HepG2 (cell line): ENCODE measurements around the gene LRP1B. TPM values are rescaled to one million over a fixed set of nuclear protein-coding genes. Genes with fewer than 3 reads are reported as not detected.

Source experiments
- ATAC-seq: fragments of 200-7000 bp; cut with Tn5 transposase; 3 replicates; pipeline ENCODE4 v1.9.1; 2020; ENCODE audit warnings: mild to moderate bottlenecking, moderate library complexity
- BruUV-seq: library from RNA; stranded (reverse); fragments of 400-500 nt; replicated peaks from 2 replicates; lab custom pipeline; 2021; lab: Mats Ljungman, UMichigan
- CTCF ChIA-PET: fragments of 300-600 bp; formaldehyde crosslinking; extraction: SDS; loops from one replicate; lab custom pipeline; 2021; ENCODE audit warnings: low total read pairs, inconsistent platforms, low intra/inter-chr PET ratio; lab: Yijun Ruan, JAX
- POLR2A ChIA-PET: fragments of 350-600 bp; sonication (Branson Sonifier 250); formaldehyde crosslinking; loops from one replicate; lab custom pipeline; 2020; ENCODE audit warnings: antibody characterized with exemption, inconsistent platforms; lab: Yijun Ruan, JAX
- DNase-seq: peaks from one replicate; pipeline ENCODE4 v3.0.0-alpha.2; 2015; ENCODE audit warnings: low spot score
- FAIRE-seq: peaks from 3 replicates; lab custom pipeline; 2011; peaks lifted over from hg19 to GRCh38; lab: Jason Lieb, UNC
- H2AFZ ChIP-seq: one replicate; pipeline ENCODE4 v1.6.1; 2011; ENCODE audit warnings: low read length, inconsistent platforms
- H3K27ac ChIP-seq: fragments of 300-600 bp; 3 replicates; pipeline ENCODE4 v1.8.0; 2011; ENCODE audit warnings: mixed run types, mild to moderate bottlenecking, mixed read lengths, low read length, inconsistent platforms; ENCODE audit not compliant: insufficient read depth; ENCODE audit errors: extremely low read length
- H3K27me3 ChIP-seq, 2 experiments: fragments of 200-600 bp in 1 of 2; 2 replicates in 1 of 2; 3 replicates in 1 of 2; pipeline versions ENCODE4 v1.6.0 to v1.8.0; 2011; ENCODE audit warnings: low read length in 2 of 2, mild to moderate bottlenecking in 2 of 2, moderate library complexity in 2 of 2, inconsistent platforms in 1 of 2; ENCODE audit not compliant: insufficient read depth in 2 of 2, control insufficient read depth in 1 of 2
- H3K36me3 ChIP-seq, 2 experiments: fragments of 200-600 bp in 1 of 2; replicated peaks in 1 of 2; 2 replicates in 1 of 2; 3 replicates in 1 of 2; pipeline versions ENCODE4 v1.5.1 to v1.8.0; 2011; ENCODE audit warnings: low read length in 2 of 2, inconsistent platforms in 1 of 2; ENCODE audit not compliant: insufficient read depth in 2 of 2, control insufficient read depth in 1 of 2
- H3K4me1 ChIP-seq: 2 replicates; pipeline ENCODE4 v1.5.1; 2012; ENCODE audit warnings: low read length, inconsistent platforms; ENCODE audit not compliant: insufficient read depth
- H3K4me2 ChIP-seq: 2 replicates; pipeline ENCODE4 v1.6.0; 2011; ENCODE audit warnings: low read depth, low read length, inconsistent platforms
- H3K4me3 ChIP-seq, 3 experiments: fragments of 200-600 bp in 1 of 3; sonication (generic), shearing (Covaris generic) in 1 of 3; replicated peaks in 1 of 3; 2 replicates each; pipeline ENCODE4 v1.5.1; 2011 to 2016; ENCODE audit warnings: low read length in 3 of 3, inconsistent platforms in 2 of 3, low read depth in 2 of 3, mild to moderate bottlenecking in 2 of 3, control low read depth in 1 of 3, mixed read lengths in 1 of 3; ENCODE audit not compliant: insufficient read depth in 1 of 3
- H3K79me2 ChIP-seq: one replicate; pipeline ENCODE4 v1.6.1; 2011; ENCODE audit warnings: low read length, inconsistent platforms; ENCODE audit not compliant: insufficient read depth
- H3K9ac ChIP-seq: 2 replicates; pipeline ENCODE4 v1.6.0; 2011; ENCODE audit warnings: mild to moderate bottlenecking, low read depth, low read length, inconsistent platforms; ENCODE audit not compliant: insufficient read depth
- H3K9me3 ChIP-seq: 2 replicates; pipeline ENCODE4 v1.5.1; 2012; ENCODE audit warnings: mild to moderate bottlenecking, low read length
- H4K20me1 ChIP-seq: 2 replicates; pipeline ENCODE4 v1.6.0; 2011; ENCODE audit warnings: inconsistent platforms, mild to moderate bottlenecking, low read length, moderate library complexity; ENCODE audit not compliant: insufficient read depth
- CENPT ChIP-seq: sonication (generic); formaldehyde crosslinking; IDR thresholded peaks from 2 replicates; pipeline ENCODE4 v1.8.0; 2022; ENCODE audit warnings: low read depth, mild to moderate bottlenecking, moderate library complexity, missing genetic modification reagents
- HOMEZ ChIP-seq: IDR thresholded peaks from 2 replicates; pipeline ENCODE4 v1.6.1; 2016; ENCODE audit warnings: low read depth
- MEIS1 ChIP-seq: sonication (generic); formaldehyde crosslinking; IDR thresholded peaks from 2 replicates; pipeline ENCODE4 v1.9.0; 2021; ENCODE audit warnings: mild to moderate bottlenecking, missing genetic modification reagents, moderate library complexity, borderline replicate concordance
- NR2F1 ChIP-seq, 2 experiments: fragments of 450-650 bp in 1 of 2; formaldehyde crosslinking in 1 of 2; IDR thresholded peaks; 2 replicates each; pipeline versions ENCODE4 v1.5.0 to v1.6.1; 2016 to 2020; ENCODE audit warnings: mild to moderate bottlenecking in 1 of 2, missing compliant biosample characterization in 1 of 2, missing genetic modification reagents in 1 of 2, moderate library complexity in 1 of 2
- RFXANK ChIP-seq: IDR thresholded peaks from 2 replicates; pipeline ENCODE4 v1.6.1; 2016
- STAG1 ChIP-seq: sonication (generic); formaldehyde crosslinking; IDR thresholded peaks from 2 replicates; pipeline ENCODE4 v1.4.0; 2020; ENCODE audit warnings: missing genetic modification reagents
- ZNF343 ChIP-seq: sonication (generic); formaldehyde crosslinking; IDR thresholded peaks from 2 replicates; pipeline ENCODE4 v1.4.0; 2020; ENCODE audit warnings: mild to moderate bottlenecking, missing genetic modification reagents
- WGBS: methylation state at CpG from one replicate; pipeline ENCODE4 v1.1.6; 2017; ENCODE audit warnings: low lambda C conversion rate; 5-methylcytosine and 5-hydroxymethylcytosine counted together
- in situ Hi-C: cut with HindIII; loops from 2 replicates; pipeline ENCODE4 v1.10.0; 2017; ENCODE audit warnings: low pct_unique_long_range_greater_than_20kb; ENCODE audit not compliant: extremely low pct_ligation_motif_present
- intact Hi-C: fragments of 100-400 bp; cut with micrococcal nuclease; formaldehyde crosslinking; loops from one replicate; pipeline ENCODE4 v1.10.0; 2022; ENCODE audit not compliant: unreplicated experiment
- polyA plus RNA-seq, 8 experiments: library from polyadenylated mRNA; depleted of rRNA in 3 of 8; stranded (reverse) in 7 of 8; unstranded in 1 of 8; fragments of >200 nt; fragmentation: Illumina TruSeq in 4 of 8; extraction: Trizol in 4 of 8; gene quantifications; 2 replicates each; pipeline versions ENCODE4 v1.2.1 to v1.2.3, GENCODE V29; 2011 to 2016; ENCODE audit warnings: low read depth in 4 of 8, missing spikeins in 1 of 8, mixed read lengths in 1 of 8; ENCODE audit not compliant: insufficient read depth in 1 of 8
- total RNA-seq, 5 experiments: library from RNA; depleted of rRNA; stranded (reverse); fragments of >200 nt; fragmentation: Illumina TruSeq; extraction: Trizol; gene quantifications; 2 replicates each; pipeline ENCODE4 v1.2.3, GENCODE V29; 2016; ENCODE audit warnings: low read depth in 1 of 5
- TF ChIP-seq, protein P1 (sequence below): sonication (generic); formaldehyde crosslinking; conservative IDR thresholded peaks from 2 replicates; pipeline ENCODE4 v1.8.0; 2022; ENCODE audit warnings: low read depth, missing genetic modification reagents
- TF ChIP-seq, protein P2 (sequence below): sonication (generic); formaldehyde crosslinking; IDR thresholded peaks from 2 replicates; pipeline ENCODE4 v1.5.0; 2020; ENCODE audit warnings: mild to moderate bottlenecking, missing genetic modification reagents, moderate library complexity

The LRP1B gene
- total and polyA plus RNA-seq, 2 of the 13 experiments (the other 11 are each of a cell fraction or from before 2014, with no cell fraction given): 0.04 TPM; not detected in 1

- Histone ChIP-seq H2AFZ (no peak overlapping the region), H3K79me2 (no peaks in the 10 kb centered on the region), H3K9ac (no peak overlapping the region), H3K4me3 (no peak overlapping the region), H3K27ac (no peak overlapping the region), H4K20me1 (no peaks in the 10 kb centered on the region), H3K36me3 (no peaks in the 10 kb centered on the region), H3K27me3 (no peaks in the 10 kb centered on the region), H3K4me2 (no peak overlapping the region), H3K4me1 (no peaks in the 10 kb centered on the region), H3K9me3 (no peaks in the 10 kb centered on the region)
- intact Hi-C loops (no loop called here), in situ Hi-C loops (no loop called here)
- ATAC-seq (no peak), DNase-seq (no peak), FAIRE-seq (no peak)
- BruUV-seq: no TSS peak
- TF ChIP-seq NR2F1 (CRISPR knock-in tag; IDR thresholded peaks at IDR 0.05): no peak
- no peak for TF ChIP-seq CENPT
- no peak for TF ChIP-seq MEIS1 (CRISPR knock-in tag)
- TF ChIP-seq, protein P1, sequence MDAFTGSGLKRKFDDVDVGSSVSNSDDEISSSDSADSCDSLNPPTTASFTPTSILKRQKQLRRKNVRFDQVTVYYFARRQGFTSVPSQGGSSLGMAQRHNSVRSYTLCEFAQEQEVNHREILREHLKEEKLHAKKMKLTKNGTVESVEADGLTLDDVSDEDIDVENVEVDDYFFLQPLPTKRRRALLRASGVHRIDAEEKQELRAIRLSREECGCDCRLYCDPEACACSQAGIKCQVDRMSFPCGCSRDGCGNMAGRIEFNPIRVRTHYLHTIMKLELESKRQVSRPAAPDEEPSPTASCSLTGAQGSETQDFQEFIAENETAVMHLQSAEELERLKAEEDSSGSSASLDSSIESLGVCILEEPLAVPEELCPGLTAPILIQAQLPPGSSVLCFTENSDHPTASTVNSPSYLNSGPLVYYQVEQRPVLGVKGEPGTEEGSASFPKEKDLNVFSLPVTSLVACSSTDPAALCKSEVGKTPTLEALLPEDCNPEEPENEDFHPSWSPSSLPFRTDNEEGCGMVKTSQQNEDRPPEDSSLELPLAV: no peak
- no peak for TF ChIP-seq ZNF343 (CRISPR knock-in tag)
- TF ChIP-seq RFXANK (CRISPR knock-in tag): no peak
- ChIA-PET CTCF (no interaction called here), POLR2A (no interaction called here)
- WGBS: 0% methylated on average over 1 of the region's 1 CpG
These were observed 207.2 kb downstream of the LRP1B start for GRCh38 chr2:141923657-141924056.

DNA sequence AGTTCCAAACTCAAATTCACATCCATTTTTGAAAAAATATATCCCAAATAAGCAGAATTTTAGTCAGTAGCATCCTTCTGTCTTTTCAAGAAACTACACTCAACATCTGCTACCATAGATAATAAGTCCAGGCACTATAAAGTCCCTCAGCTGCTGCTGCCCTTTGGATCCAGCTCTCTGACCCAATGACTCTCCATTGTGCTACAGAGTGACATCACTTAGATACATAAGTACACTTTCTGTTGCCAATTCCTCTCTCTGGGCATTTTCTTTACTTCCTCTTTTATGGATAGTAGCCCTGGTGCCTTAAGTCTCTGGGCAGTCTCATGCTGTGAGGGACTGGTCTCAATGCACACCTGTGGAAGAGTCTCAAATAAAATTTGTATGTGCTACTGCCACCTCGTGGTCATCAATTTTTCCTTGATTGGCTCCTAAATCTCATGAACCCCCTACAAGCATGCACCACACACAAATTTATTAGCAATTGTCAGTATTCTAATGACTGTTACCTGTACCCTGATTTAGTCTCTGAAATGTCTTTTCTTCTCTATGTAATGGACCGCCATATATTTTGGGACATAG lies 219.2 kb downstream of the LRP1B start:
- no peak overlapping the region for H3K4me2 ChIP-seq
- 4% methylated on average over 2 of the region's 2 CpGs for WGBS
- no peaks in the 10 kb centered on the region for H3K79me2 ChIP-seq
- peak; percentile 50 for DNase-seq
- no peaks in the 10 kb centered on the region for H3K36me3 ChIP-seq
- no peak overlapping the region for H2AFZ ChIP-seq
- H3K9ac ChIP-seq: no peak overlapping the region
- no peaks in the 10 kb centered on the region for H3K4me1 ChIP-seq
- intact Hi-C loops (loop anchor here (2.0 kb wide), 1 partner anchor 229 kb away; no protein-coding TSS in a partner anchor), in situ Hi-C loops (no loop called here)
- ChIA-PET POLR2A (no interaction called here), CTCF (no interaction called here)
- TF ChIP-seq STAG1 (CRISPR knock-in tag) (peak; percentile 47), HOMEZ (CRISPR knock-in tag) (no peak)
- TF ChIP-seq, protein P2, sequence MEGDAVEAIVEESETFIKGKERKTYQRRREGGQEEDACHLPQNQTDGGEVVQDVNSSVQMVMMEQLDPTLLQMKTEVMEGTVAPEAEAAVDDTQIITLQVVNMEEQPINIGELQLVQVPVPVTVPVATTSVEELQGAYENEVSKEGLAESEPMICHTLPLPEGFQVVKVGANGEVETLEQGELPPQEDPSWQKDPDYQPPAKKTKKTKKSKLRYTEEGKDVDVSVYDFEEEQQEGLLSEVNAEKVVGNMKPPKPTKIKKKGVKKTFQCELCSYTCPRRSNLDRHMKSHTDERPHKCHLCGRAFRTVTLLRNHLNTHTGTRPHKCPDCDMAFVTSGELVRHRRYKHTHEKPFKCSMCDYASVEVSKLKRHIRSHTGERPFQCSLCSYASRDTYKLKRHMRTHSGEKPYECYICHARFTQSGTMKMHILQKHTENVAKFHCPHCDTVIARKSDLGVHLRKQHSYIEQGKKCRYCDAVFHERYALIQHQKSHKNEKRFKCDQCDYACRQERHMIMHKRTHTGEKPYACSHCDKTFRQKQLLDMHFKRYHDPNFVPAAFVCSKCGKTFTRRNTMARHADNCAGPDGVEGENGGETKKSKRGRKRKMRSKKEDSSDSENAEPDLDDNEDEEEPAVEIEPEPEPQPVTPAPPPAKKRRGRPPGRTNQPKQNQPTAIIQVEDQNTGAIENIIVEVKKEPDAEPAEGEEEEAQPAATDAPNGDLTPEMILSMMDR (CRISPR knock-in tag): peak; percentile 47
- FAIRE-seq: peak; percentile 66
- no peak overlapping the region for H3K4me3 ChIP-seq
- no peak overlapping the region for H3K27ac ChIP-seq
- peak; percentile 93 for ATAC-seq
- no peaks in the 10 kb centered on the region for H3K9me3 ChIP-seq
- H4K20me1 ChIP-seq: no peaks in the 10 kb centered on the region
- H3K27me3 ChIP-seq: no peaks in the 10 kb centered on the region
- no TSS peak for BruUV-seq
